Measurements from ENCODE around the gene ZFP2.
"Not testable (repeated sequence)": the region's sequence is repeated elsewhere in the genome, so short reads cannot be mapped to it uniquely, and the experiment has no call there.

ZFP2 gene

GRCh38 chr5:178895615-178896571 is at the start of gene ZFP2:
Gene ZFP2, plus strand, starts transcription at chr5:178895913. Its CDS starts 35,401 bp downstream, at chr5:178931314.
- DNase-seq (peak; percentile 44), ATAC-seq (peak; percentile 82)

- ATAC-seq (no peak), DNase-seq (no peak)
Observed at GRCh38 chr5:178849316-178849715, 46.4 kb upstream of the ZFP2 start.

GRCh38 chr5:178851951-178852350 is 43.8 kb upstream of the ZFP2 start:
- no peak for DNase-seq

GRCh38 chr5:178854284-178854683 is 41.4 kb upstream of the ZFP2 start:
- no peak for ATAC-seq
- no peak for DNase-seq

More at GRCh38 chr5:178851951-178852350, 43.8 kb upstream of the ZFP2 start:
- ATAC-seq, result no peak

- DNase-seq (peak; percentile 80), ATAC-seq (peak; percentile 98)
Observed at GRCh38 chr5:178859625-178860521, 35.8 kb upstream of the ZFP2 start, which contains the start of gene ZNF354B. Gene ZNF354B, plus strand, starts transcription at chr5:178859953. Its CDS starts 1,095 bp downstream, at chr5:178861048.

GRCh38 chr5:178860615-178861014 is 35.1 kb upstream of the ZFP2 start:
- ATAC-seq, result not testable (repeated sequence)

GRCh38 chr5:178861627-178862026 is 34.1 kb upstream of the ZFP2 start:
- DNase-seq (no peak), ATAC-seq (no peak)

More at GRCh38 chr5:178860615-178861014, 35.1 kb upstream of the ZFP2 start:
- not testable (repeated sequence) for DNase-seq

GRCh38 chr5:178866946-178867345 is 28.8 kb upstream of the ZFP2 start:
- DNase-seq (no peak), ATAC-seq (no peak)

GRCh38 chr5:178869577-178869976 is 26.1 kb upstream of the ZFP2 start:
- ATAC-seq (no peak), DNase-seq (no peak)

- ATAC-seq (no peak), DNase-seq (no peak)
Observed at GRCh38 chr5:178870411-178870810, 25.3 kb upstream of the ZFP2 start.

- DNase-seq, result no peak
- no peak for ATAC-seq
Observed at GRCh38 chr5:178872302-178872701, 23.4 kb upstream of the ZFP2 start.

GRCh38 chr5:178883115-178883694 is 12.5 kb upstream of the ZFP2 start:
- not testable (repeated sequence) for DNase-seq, ATAC-seq

GRCh38 chr5:178883815-178884430 is 11.8 kb upstream of the ZFP2 start:
- ATAC-seq (no peak), DNase-seq (no peak)

- DNase-seq, result no peak
- ATAC-seq, result no peak
Observed at GRCh38 chr5:178899289-178899688, 3.6 kb downstream of the ZFP2 start.

- ATAC-seq (no peak), DNase-seq (no peak)
Observed at GRCh38 chr5:178902849-178903248, 7.1 kb downstream of the ZFP2 start.

GRCh38 chr5:178931846-178932760 is 36.4 kb downstream of the ZFP2 start:
- no peak for ATAC-seq

GRCh38 chr5:178940569-178941360 is 45.1 kb downstream of the ZFP2 start, which contains the start of gene ZNF454:
Gene ZNF454, plus strand, starts transcription at chr5:178941198. Its CDS starts 1,594 bp downstream, at chr5:178942792.
- ATAC-seq (no peak), DNase-seq (no peak)

More at GRCh38 chr5:178931846-178932760, 36.4 kb downstream of the ZFP2 start:
- no peak for DNase-seq

GRCh38 chr5:178941361-178941760 is 45.6 kb downstream of the ZFP2 start:
- DNase-seq (no peak), ATAC-seq (no peak)

GRCh38 chr5:178965465-178966055 is 69.8 kb downstream of the ZFP2 start:
- DNase-seq (no peak), ATAC-seq (no peak)

All from stimulated activated naive CD8-positive, alpha-beta T cell treated with anti-CD3 and anti-CD28 coated beads, Interleukin-15, Interleukin-2, amounts not matched to agents 100 U/mL and 50 U/mL, for 24 hours (primary cell).